K562 (cell line): Measurements from ENCODE around the gene MALSU1. TPM values are rescaled to one million over a fixed set of nuclear protein-coding genes. Genes with fewer than 3 reads are reported as not detected.
A peak's percentile ranks its signal among the peaks of the same experiment; 100 is the strongest.

Experiments
- EWSR1 ChIP-seq: fragments of 450-650 bp; IDR thresholded peaks from 2 replicates; pipeline ENCODE4 v1.6.1; 2018; ENCODE audit warnings: borderline replicate concordance, mild to moderate bottlenecking, low read depth, moderate library complexity; ENCODE audit not compliant: partially characterized antibody
- FOXK1 ChIP-seq: sonication (generic); formaldehyde crosslinking; IDR thresholded peaks from 2 replicates; pipeline ENCODE4 v1.8.0; 2022; ENCODE audit warnings: missing genetic modification reagents, mild to moderate bottlenecking, borderline replicate concordance
- KLF16 ChIP-seq: IDR thresholded peaks from 2 replicates; pipeline ENCODE4 v1.6.1; 2016; ENCODE audit warnings: antibody characterized with exemption
- MEF2A ChIP-seq: IDR thresholded peaks from 2 replicates; pipeline ENCODE4 v1.6.1; 2011; ENCODE audit warnings: low read depth, mild to moderate bottlenecking, low read length, moderate library complexity; ENCODE audit not compliant: control insufficient read depth
- RB1 ChIP-seq: fragments of 450-650 bp; IDR thresholded peaks from 2 replicates; pipeline ENCODE4 v1.6.1; 2017; ENCODE audit warnings: low read depth, mild to moderate bottlenecking
- RCOR1 ChIP-seq, 2 experiments: IDR thresholded peaks; 2 replicates each; pipeline ENCODE4 v1.6.1; 2012; ENCODE audit warnings: low read depth in 2 of 2, low read length in 2 of 2, borderline replicate concordance in 1 of 2, improper control_type of control experiment in 1 of 2
- SMARCB1 ChIP-seq: IDR thresholded peaks from 2 replicates; pipeline ENCODE4 v1.6.1; 2011; ENCODE audit warnings: improper control_type of control experiment, low read depth; ENCODE audit not compliant: insufficient read length
- SUPT5H ChIP-seq: fragments of 450-650 bp; IDR thresholded peaks from 2 replicates; pipeline ENCODE4 v1.6.1; 2016
- TCF3 ChIP-seq: sonication (generic); formaldehyde crosslinking; IDR thresholded peaks from 2 replicates; pipeline ENCODE4 v1.4.0; 2020; ENCODE audit warnings: mild to moderate bottlenecking, missing genetic modification reagents
- YBX1 ChIP-seq: fragments of 450-650 bp; IDR thresholded peaks from 2 replicates; pipeline ENCODE4 v1.7.1; 2016; ENCODE audit warnings: mild to moderate bottlenecking
- ZC3H11A ChIP-seq: IDR thresholded peaks from 2 replicates; pipeline ENCODE4 v1.6.1; 2012; ENCODE audit warnings: low read depth, low read length, improper control_type of control experiment
- ZFPM2 ChIP-seq: fragments of 250-450 bp; sonication (Bioruptor Pico); IDR thresholded peaks from 2 replicates; pipeline ENCODE4 v1.5.1; 2022; ENCODE audit warnings: mild to moderate bottlenecking
- ZKSCAN8 ChIP-seq: fragments of 200-800 bp; sonication (Bioruptor generic); IDR thresholded peaks from 2 replicates; pipeline ENCODE4 v1.6.1; 2016; ENCODE audit warnings: missing genetic modification characterization, missing compliant biosample characterization
- ZNF121 ChIP-seq: sonication (generic); formaldehyde crosslinking; conservative IDR thresholded peaks from 2 replicates; pipeline ENCODE4 v1.8.0; 2022; ENCODE audit warnings: missing genetic modification reagents
- ZNF143 ChIP-seq: sonication (generic); formaldehyde crosslinking; IDR thresholded peaks from 2 replicates; pipeline ENCODE4 v1.9.0; 2022; ENCODE audit warnings: mild to moderate bottlenecking, missing genetic modification reagents
- ZNF644 ChIP-seq: fragments of 200-800 bp; sonication (Bioruptor generic); IDR thresholded peaks from 2 replicates; pipeline ENCODE4 v1.6.1; 2016; ENCODE audit warnings: low read depth, missing genetic modification characterization, missing compliant biosample characterization
- ZNF766 ChIP-seq: fragments of 200-800 bp; sonication (Bioruptor generic); conservative IDR thresholded peaks from 2 replicates; pipeline ENCODE4 v1.6.1; 2016; ENCODE audit warnings: missing genetic modification characterization, missing compliant biosample characterization
- polyA plus RNA-seq, 8 experiments: library from polyadenylated mRNA; depleted of rRNA in 4 of 8; stranded (reverse) in 5 of 8; unstranded in 3 of 8; fragments of >200 nt; fragmentation: Nextera tagmentation in 2 of 8; fragmentation: Illumina TruSeq in 1 of 8; extraction: Ambion mirVana in 2 of 8; extraction: Trizol in 1 of 8; gene quantifications; 2 replicates each; pipeline versions ENCODE4 v1.2.1 to v1.2.3, GENCODE V29; 2011 to 2014; ENCODE audit warnings: inconsistent platforms in 1 of 8, missing spikeins in 1 of 8
- total RNA-seq, 7 experiments: library from RNA; depleted of rRNA in 6 of 7; stranded (reverse); fragments of >200 nt in 6 of 7; fragmentation: Illumina TruSeq in 2 of 7; extraction: Trizol in 2 of 7; gene quantifications; 2 replicates each; pipeline versions ENCODE4 v1.2.1 to v1.2.3, GENCODE V29; 2011 to 2021; ENCODE audit warnings: low replicate concordance in 1 of 7
- TF ChIP-seq, protein P1 (sequence below): fragments of 250-450 bp; sonication (Bioruptor Pico); IDR thresholded peaks from 2 replicates; pipeline ENCODE4 v1.5.0; 2022; ENCODE audit warnings: mild to moderate bottlenecking
- TF ChIP-seq, protein P2 (sequence below): conservative IDR thresholded peaks from 2 replicates; pipeline ENCODE4 v1.6.1; 2011; ENCODE audit warnings: low read depth, mild to moderate bottlenecking, low read length; ENCODE audit not compliant: control insufficient read depth
- TF ChIP-seq, protein P3 (sequence below): fragments of 450-650 bp; IDR thresholded peaks from 2 replicates; pipeline ENCODE4 v1.7.0; 2016; ENCODE audit warnings: borderline replicate concordance
- TF ChIP-seq, protein P4 (sequence below): sonication (generic); formaldehyde crosslinking; IDR thresholded peaks from 2 replicates; pipeline ENCODE4 v1.8.0; 2022; ENCODE audit warnings: missing genetic modification reagents, mild to moderate bottlenecking, borderline replicate concordance
- TF ChIP-seq, protein P5 (sequence below), 2 experiments: fragments of 450-650 bp; IDR thresholded peaks; 2 replicates each; pipeline ENCODE4 v1.6.1; 2016

MALSU1 gene
- total and polyA plus RNA-seq, 9 of the 15 experiments (the other 6 are each of a cell fraction or from before 2014, with no cell fraction given), result 12.3 to 308 (median 81.2) TPM

DNA sequence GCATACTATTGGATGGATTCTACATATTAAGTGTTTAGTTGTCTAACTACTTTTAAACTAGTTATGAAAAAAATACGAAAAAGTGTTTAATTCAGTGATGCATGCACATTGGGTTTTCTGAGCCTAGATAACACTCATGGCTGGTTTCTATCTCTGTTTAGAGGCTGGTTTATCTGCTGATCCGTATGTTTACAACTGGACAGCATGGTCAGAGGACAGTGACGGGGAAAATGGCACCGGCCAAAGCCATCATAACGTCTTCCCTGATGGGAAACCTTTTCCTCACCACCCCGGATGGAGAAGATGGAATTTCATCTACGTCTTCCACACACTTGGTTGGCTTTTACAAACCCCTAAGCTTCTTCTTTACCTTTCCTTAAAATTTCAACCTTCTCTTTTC lies 42.4 kb upstream of the MALSU1 start (continued):
- no peak for TF ChIP-seq ZKSCAN8 (CRISPR knock-in tag)
- no peak for TF ChIP-seq YBX1
- no peak for TF ChIP-seq ZNF121 (CRISPR knock-in tag)
- TF ChIP-seq SMARCB1, result no peak
- peak; percentile 60 for TF ChIP-seq TCF3 (CRISPR knock-in tag)
- no peak for TF ChIP-seq ZFPM2 (CRISPR knock-in tag)
- TF ChIP-seq, protein P1, sequence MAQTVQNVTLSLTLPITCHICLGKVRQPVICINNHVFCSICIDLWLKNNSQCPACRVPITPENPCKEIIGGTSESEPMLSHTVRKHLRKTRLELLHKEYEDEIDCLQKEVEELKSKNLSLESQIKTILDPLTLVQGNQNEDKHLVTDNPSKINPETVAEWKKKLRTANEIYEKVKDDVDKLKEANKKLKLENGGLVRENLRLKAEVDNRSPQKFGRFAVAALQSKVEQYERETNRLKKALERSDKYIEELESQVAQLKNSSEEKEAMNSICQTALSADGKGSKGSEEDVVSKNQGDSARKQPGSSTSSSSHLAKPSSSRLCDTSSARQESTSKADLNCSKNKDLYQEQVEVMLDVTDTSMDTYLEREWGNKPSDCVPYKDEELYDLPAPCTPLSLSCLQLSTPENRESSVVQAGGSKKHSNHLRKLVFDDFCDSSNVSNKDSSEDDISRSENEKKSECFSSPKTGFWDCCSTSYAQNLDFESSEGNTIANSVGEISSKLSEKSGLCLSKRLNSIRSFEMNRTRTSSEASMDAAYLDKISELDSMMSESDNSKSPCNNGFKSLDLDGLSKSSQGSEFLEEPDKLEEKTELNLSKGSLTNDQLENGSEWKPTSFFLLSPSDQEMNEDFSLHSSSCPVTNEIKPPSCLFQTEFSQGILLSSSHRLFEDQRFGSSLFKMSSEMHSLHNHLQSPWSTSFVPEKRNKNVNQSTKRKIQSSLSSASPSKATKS, result no peak
- TF ChIP-seq, protein P2, sequence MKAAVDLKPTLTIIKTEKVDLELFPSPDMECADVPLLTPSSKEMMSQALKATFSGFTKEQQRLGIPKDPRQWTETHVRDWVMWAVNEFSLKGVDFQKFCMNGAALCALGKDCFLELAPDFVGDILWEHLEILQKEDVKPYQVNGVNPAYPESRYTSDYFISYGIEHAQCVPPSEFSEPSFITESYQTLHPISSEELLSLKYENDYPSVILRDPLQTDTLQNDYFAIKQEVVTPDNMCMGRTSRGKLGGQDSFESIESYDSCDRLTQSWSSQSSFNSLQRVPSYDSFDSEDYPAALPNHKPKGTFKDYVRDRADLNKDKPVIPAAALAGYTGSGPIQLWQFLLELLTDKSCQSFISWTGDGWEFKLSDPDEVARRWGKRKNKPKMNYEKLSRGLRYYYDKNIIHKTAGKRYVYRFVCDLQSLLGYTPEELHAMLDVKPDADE, result no peak
- TF ChIP-seq ZC3H11A, result no peak
- TF ChIP-seq FOXK1 (CRISPR knock-in tag), result no peak
- peak; percentile 9; the same call in 1 of the 2 replicates for TF ChIP-seq KLF16
- TF ChIP-seq, protein P3, sequence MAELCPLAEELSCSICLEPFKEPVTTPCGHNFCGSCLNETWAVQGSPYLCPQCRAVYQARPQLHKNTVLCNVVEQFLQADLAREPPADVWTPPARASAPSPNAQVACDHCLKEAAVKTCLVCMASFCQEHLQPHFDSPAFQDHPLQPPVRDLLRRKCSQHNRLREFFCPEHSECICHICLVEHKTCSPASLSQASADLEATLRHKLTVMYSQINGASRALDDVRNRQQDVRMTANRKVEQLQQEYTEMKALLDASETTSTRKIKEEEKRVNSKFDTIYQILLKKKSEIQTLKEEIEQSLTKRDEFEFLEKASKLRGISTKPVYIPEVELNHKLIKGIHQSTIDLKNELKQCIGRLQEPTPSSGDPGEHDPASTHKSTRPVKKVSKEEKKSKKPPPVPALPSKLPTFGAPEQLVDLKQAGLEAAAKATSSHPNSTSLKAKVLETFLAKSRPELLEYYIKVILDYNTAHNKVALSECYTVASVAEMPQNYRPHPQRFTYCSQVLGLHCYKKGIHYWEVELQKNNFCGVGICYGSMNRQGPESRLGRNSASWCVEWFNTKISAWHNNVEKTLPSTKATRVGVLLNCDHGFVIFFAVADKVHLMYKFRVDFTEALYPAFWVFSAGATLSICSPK, result no peak
- TF ChIP-seq MEF2A, result no peak
- TF ChIP-seq SUPT5H, result no peak
- TF ChIP-seq EWSR1, result no peak
- TF ChIP-seq ZNF644 (tag), result no peak
- peak; percentile 66; the same call in 1 of the 2 replicates for TF ChIP-seq ZNF766
- TF ChIP-seq, protein P4, sequence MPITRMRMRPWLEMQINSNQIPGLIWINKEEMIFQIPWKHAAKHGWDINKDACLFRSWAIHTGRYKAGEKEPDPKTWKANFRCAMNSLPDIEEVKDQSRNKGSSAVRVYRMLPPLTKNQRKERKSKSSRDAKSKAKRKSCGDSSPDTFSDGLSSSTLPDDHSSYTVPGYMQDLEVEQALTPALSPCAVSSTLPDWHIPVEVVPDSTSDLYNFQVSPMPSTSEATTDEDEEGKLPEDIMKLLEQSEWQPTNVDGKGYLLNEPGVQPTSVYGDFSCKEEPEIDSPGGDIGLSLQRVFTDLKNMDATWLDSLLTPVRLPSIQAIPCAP, result no peak
- TF ChIP-seq ZNF143 (CRISPR knock-in tag), result no peak
- TF ChIP-seq RB1, result no peak; the same call in 1 of the 2 replicates
- TF ChIP-seq RCOR1 (IDR thresholded peaks at IDR 0.05; ENCODE audit: borderline replicate concordance in 1 of 2, low read depth in 2 of 2, low read length in 2 of 2), result peak in 1 of 2 experiments; percentile 28; a peak in 1 of 4 replicates
- TF ChIP-seq, protein P5, sequence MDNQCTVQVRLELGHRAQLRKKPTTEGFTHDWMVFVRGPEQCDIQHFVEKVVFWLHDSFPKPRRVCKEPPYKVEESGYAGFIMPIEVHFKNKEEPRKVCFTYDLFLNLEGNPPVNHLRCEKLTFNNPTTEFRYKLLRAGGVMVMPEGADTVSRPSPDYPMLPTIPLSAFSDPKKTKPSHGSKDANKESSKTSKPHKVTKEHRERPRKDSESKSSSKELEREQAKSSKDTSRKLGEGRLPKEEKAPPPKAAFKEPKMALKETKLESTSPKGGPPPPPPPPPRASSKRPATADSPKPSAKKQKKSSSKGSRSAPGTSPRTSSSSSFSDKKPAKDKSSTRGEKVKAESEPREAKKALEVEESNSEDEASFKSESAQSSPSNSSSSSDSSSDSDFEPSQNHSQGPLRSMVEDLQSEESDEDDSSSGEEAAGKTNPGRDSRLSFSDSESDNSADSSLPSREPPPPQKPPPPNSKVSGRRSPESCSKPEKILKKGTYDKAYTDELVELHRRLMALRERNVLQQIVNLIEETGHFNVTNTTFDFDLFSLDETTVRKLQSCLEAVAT (IDR thresholded peaks at IDR 0.05), result no peak
